Mesenchymal stem cell (in vitro differentiated cells and primary cell): Measurements from ENCODE around the gene MTUS2.

ENCODE experiments used
- DNase-seq: peaks from one replicate; pipeline ENCODE4 v3.0.0-alpha.2; 2013
- H2AFZ ChIP-seq: one replicate; pipeline ENCODE4 v1.6.1; 2013; ENCODE audit warnings: low read depth, mild to moderate bottlenecking, control low read depth, inconsistent platforms, low read length, moderate library complexity
- H2AK5ac ChIP-seq: 2 replicates; pipeline ENCODE4 v1.6.1; 2013; ENCODE audit warnings: low read length, moderate library complexity, mild to moderate bottlenecking, inconsistent platforms; ENCODE audit not compliant: severe bottlenecking
- H2BK120ac ChIP-seq: one replicate; pipeline ENCODE4 v1.6.1; 2013; ENCODE audit warnings: low read depth, mild to moderate bottlenecking, inconsistent platforms, low read length, moderate library complexity
- H2BK12ac ChIP-seq, 2 experiments: one replicate each; pipeline ENCODE4 v1.6.1; 2013; ENCODE audit warnings: inconsistent platforms in 2 of 2, low read length in 2 of 2, mild to moderate bottlenecking in 2 of 2, moderate library complexity in 2 of 2, control low read depth in 1 of 2
- H2BK15ac ChIP-seq: one replicate; pipeline ENCODE4 v1.6.1; 2013; ENCODE audit warnings: mild to moderate bottlenecking, low read depth, inconsistent platforms; ENCODE audit not compliant: poor library complexity, severe bottlenecking
- H2BK5ac ChIP-seq: 2 replicates; pipeline ENCODE4 v1.6.1; 2013; ENCODE audit warnings: low read depth, mild to moderate bottlenecking, low read length, control low read depth, inconsistent platforms; ENCODE audit not compliant: poor library complexity, severe bottlenecking
- H3K14ac ChIP-seq, 2 experiments: one replicate each; pipeline ENCODE4 v1.6.1; 2013; ENCODE audit warnings: inconsistent platforms in 2 of 2, low read length in 2 of 2, control low read depth in 1 of 2, mild to moderate bottlenecking in 1 of 2, moderate library complexity in 1 of 2
- H3K18ac ChIP-seq, 2 experiments: one replicate each; pipeline ENCODE4 v1.6.1; 2013; ENCODE audit warnings: inconsistent platforms in 2 of 2, low read length in 2 of 2, control low read depth in 1 of 2, low read depth in 1 of 2, mild to moderate bottlenecking in 1 of 2
- H3K23ac ChIP-seq, 2 experiments: one replicate each; pipeline ENCODE4 v1.6.1; 2013; ENCODE audit warnings: inconsistent platforms in 2 of 2, low read length in 2 of 2, mild to moderate bottlenecking in 2 of 2, moderate library complexity in 2 of 2, control low read depth in 1 of 2
- H3K27ac ChIP-seq: 2 replicates; pipeline ENCODE4 v1.5.1; 2013; ENCODE audit warnings: mild to moderate bottlenecking, moderate library complexity, low read length, control low read depth, inconsistent platforms; ENCODE audit not compliant: poor library complexity, severe bottlenecking
- H3K27me3 ChIP-seq, 2 experiments: 2 replicates each; pipeline versions ENCODE4 v1.6.1 to v1.7.0; 2013; ENCODE audit warnings: low read length in 2 of 2, mild to moderate bottlenecking in 2 of 2, moderate library complexity in 2 of 2, control low read depth in 1 of 2, inconsistent platforms in 1 of 2; ENCODE audit not compliant: control insufficient read depth in 1 of 2, insufficient read depth in 1 of 2
- H3K36me3 ChIP-seq, 2 experiments: 2 replicates each; pipeline versions ENCODE4 v1.6.1 to v1.7.0; 2013; ENCODE audit warnings: low read length in 2 of 2, control low read depth in 1 of 2, inconsistent platforms in 1 of 2, low read depth in 1 of 2, mild to moderate bottlenecking in 1 of 2; ENCODE audit not compliant: insufficient read depth in 2 of 2, control insufficient read depth in 1 of 2
- H3K4ac ChIP-seq, 2 experiments: one replicate each; pipeline ENCODE4 v1.6.1; 2013; ENCODE audit warnings: inconsistent platforms in 2 of 2, low read length in 2 of 2, mild to moderate bottlenecking in 2 of 2, moderate library complexity in 2 of 2, control low read depth in 1 of 2, low read depth in 1 of 2
- H3K4me1 ChIP-seq: 2 replicates; pipeline ENCODE4 v1.6.1; 2013; ENCODE audit warnings: low read depth, low read length, control low read depth; ENCODE audit not compliant: control insufficient read depth, insufficient read depth
- H3K4me2 ChIP-seq: 2 replicates; pipeline ENCODE4 v1.6.1; 2013; ENCODE audit warnings: low read length, mild to moderate bottlenecking, inconsistent platforms; ENCODE audit not compliant: poor library complexity, severe bottlenecking
- H3K4me3 ChIP-seq, 2 experiments: 2 replicates each; pipeline versions ENCODE4 v1.5.1 to v1.7.0; 2013; ENCODE audit warnings: low read length in 2 of 2, mild to moderate bottlenecking in 2 of 2, control low read depth in 1 of 2, low read depth in 1 of 2; ENCODE audit not compliant: insufficient read depth in 1 of 2
- H3K79me1 ChIP-seq: replicated peaks from 2 replicates; pipeline ENCODE4 v1.6.1; 2013; ENCODE audit warnings: mild to moderate bottlenecking, control low read depth, low read length, inconsistent platforms; ENCODE audit not compliant: poor library complexity, severe bottlenecking
- H3K9ac ChIP-seq: 2 replicates; pipeline ENCODE4 v1.7.0; 2013; ENCODE audit warnings: mild to moderate bottlenecking, low read length, moderate library complexity
- H3K9me3 ChIP-seq: 2 replicates; pipeline ENCODE4 v1.7.0; 2013; ENCODE audit warnings: mild to moderate bottlenecking, low read length; ENCODE audit not compliant: control insufficient read depth
- H4K8ac ChIP-seq: one replicate; pipeline ENCODE4 v1.6.1; 2013; ENCODE audit warnings: inconsistent platforms, mild to moderate bottlenecking, low read length, moderate library complexity
- H4K91ac ChIP-seq: one replicate; pipeline ENCODE4 v1.6.1; 2013; ENCODE audit warnings: mild to moderate bottlenecking, low read length, inconsistent platforms
- WGBS: methylation state at CpG from one replicate; pipeline ENCODE4 v1.1.7; 2013; ENCODE audit warnings: mixed read lengths; 5-methylcytosine and 5-hydroxymethylcytosine counted together

Gene MTUS2

GRCh38 chr13:28885181-28885580 is 65.0 kb downstream of the MTUS2 start:
- DNase-seq: no peak
- Histone ChIP-seq H2BK120ac (no peak overlapping the region), H3K4ac (no peak overlapping the region), H4K8ac (no peak overlapping the region), H3K79me1 (no peaks in the 10 kb centered on the region), H3K4me3 (no peak overlapping the region), H2BK12ac (no peak overlapping the region), H3K9me3 (no peaks in the 10 kb centered on the region), H3K27ac (no peak overlapping the region), H3K9ac (no peak overlapping the region), H4K91ac (no peak overlapping the region), H2BK15ac (no peak overlapping the region), H3K14ac (no peak overlapping the region), H3K23ac (no peak overlapping the region), H3K27me3 (no peaks in the 10 kb centered on the region), H3K4me1 (no peaks in the 10 kb centered on the region), H2BK5ac (no peak overlapping the region), H3K18ac (no peak overlapping the region), H3K4me2 (no peak overlapping the region), H2AFZ (no peak overlapping the region), H2AK5ac (no peak overlapping the region), H3K36me3 (no peaks in the 10 kb centered on the region)
- 62% methylated on average over 4 of the region's 4 CpGs for WGBS

DNA sequence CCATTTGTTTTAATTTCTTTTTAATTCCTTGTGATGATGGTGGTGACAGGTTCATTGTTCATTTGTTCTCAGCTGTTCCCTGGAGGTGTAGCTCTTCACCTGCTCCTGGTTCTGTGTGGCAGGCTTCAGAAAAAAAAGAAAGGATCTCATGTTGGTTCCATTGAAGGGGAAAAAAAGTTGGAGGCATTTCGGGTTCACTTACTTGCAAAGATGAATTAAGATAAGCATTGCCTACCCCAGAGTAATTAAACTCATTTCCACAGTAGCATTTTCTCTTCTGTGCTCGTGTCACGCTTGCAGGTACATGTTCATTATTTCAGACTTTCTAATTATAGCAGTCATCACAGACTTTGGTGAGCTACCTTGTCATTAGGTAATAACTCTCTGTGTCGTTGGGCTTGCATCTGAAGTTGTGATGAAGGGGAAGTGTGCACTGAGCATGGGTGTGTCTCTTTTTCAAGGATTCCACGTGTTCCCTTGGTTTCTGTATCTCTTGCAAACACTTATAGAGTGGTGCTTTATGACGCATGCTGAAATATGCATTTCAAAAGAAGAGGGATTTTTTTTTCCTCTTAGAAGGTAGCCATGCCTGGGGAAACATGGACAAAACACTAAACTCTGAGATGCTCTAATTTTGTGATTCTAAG is 69.1 kb downstream of the MTUS2 start:
- Histone ChIP-seq H3K79me1 (no peaks in the 10 kb centered on the region), H3K4me1 (no peaks in the 10 kb centered on the region), H3K4ac (no peak overlapping the region), H2AFZ (no peak overlapping the region), H2BK5ac (no peak overlapping the region), H2BK12ac (no peak overlapping the region), H2BK15ac (no peak overlapping the region), H2BK120ac (no peak overlapping the region), H3K4me3 (no peak overlapping the region), H4K8ac (no peak overlapping the region), H3K9me3 (peaks cover 3% of the 10 kb centered on the region), H3K23ac (no peak overlapping the region), H3K27me3 (no peaks in the 10 kb centered on the region), H3K27ac (no peak overlapping the region), H3K18ac (no peak overlapping the region), H4K91ac (no peak overlapping the region), H3K9ac (no peak overlapping the region), H3K4me2 (no peak overlapping the region), H2AK5ac (no peak overlapping the region), H3K36me3 (no peaks in the 10 kb centered on the region), H3K14ac (no peak overlapping the region)
- DNase-seq: no peak
- WGBS: 56% methylated on average over 6 of the region's 6 CpGs

DNA sequence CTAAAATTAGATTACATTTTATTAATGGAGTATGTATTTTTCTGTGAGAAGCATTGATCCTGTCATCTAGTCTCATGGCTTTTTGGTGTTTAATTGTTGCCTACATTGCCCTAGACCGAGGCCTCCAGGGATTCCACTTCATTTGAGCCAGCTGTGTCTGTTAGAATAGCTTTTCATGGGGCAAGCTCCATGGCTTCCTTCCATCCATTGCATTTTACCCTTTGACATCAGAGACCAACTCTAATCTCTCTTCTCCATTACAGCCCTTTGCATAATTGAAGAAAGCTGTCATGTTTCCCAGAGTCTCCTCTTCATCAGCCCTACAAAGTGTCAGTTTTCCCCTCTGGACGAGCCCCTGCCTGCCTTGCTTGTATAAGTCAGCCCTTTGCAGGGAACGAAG is 70.6 kb downstream of the MTUS2 start:
- H3K36me3 ChIP-seq: no peaks in the 10 kb centered on the region
- no peak overlapping the region for H3K4me2 ChIP-seq
- WGBS: 41% methylated on average over 3 of the region's 3 CpGs
- no peak overlapping the region for H2AK5ac ChIP-seq
- DNase-seq: no peak
- H2BK12ac ChIP-seq: no peak overlapping the region
- no peaks in the 10 kb centered on the region for H3K27me3 ChIP-seq
- H3K9ac ChIP-seq: no peak overlapping the region
- no peak overlapping the region for H2BK15ac ChIP-seq
- no peak overlapping the region for H2BK120ac ChIP-seq
- H4K8ac ChIP-seq: no peak overlapping the region
- no peak overlapping the region for H3K23ac ChIP-seq
- no peak overlapping the region for H3K14ac ChIP-seq
- H3K4ac ChIP-seq: no peak overlapping the region
- H3K4me1 ChIP-seq: no peaks in the 10 kb centered on the region
- no peaks in the 10 kb centered on the region for H3K79me1 ChIP-seq
- H2BK5ac ChIP-seq: no peak overlapping the region
- H3K4me3 ChIP-seq: no peak overlapping the region
- H3K27ac ChIP-seq: no peak overlapping the region
- H4K91ac ChIP-seq: no peak overlapping the region
- peaks cover 3% of the 10 kb centered on the region for H3K9me3 ChIP-seq
- H3K18ac ChIP-seq: no peak overlapping the region
- no peak overlapping the region for H2AFZ ChIP-seq

- Histone ChIP-seq H3K23ac (no peak overlapping the region), H3K18ac (no peak overlapping the region), H3K14ac (no peak overlapping the region), H3K79me1 (no peaks in the 10 kb centered on the region), H3K4me3 (no peak overlapping the region), H2AK5ac (no peak overlapping the region), H2AFZ (no peak overlapping the region), H3K36me3 (no peaks in the 10 kb centered on the region), H4K8ac (no peak overlapping the region), H3K4me2 (no peak overlapping the region), H2BK120ac (no peak overlapping the region), H3K4me1 (no peaks in the 10 kb centered on the region), H3K9me3 (peaks cover 33% of the 10 kb centered on the region), H2BK5ac (no peak overlapping the region), H3K27ac (no peak overlapping the region), H3K4ac (no peak overlapping the region), H2BK12ac (no peak overlapping the region), H3K27me3 (no peaks in the 10 kb centered on the region), H3K9ac (no peak overlapping the region), H4K91ac (no peak overlapping the region), H2BK15ac (no peak overlapping the region)
- 96% methylated on average over 2 of the region's 2 CpGs for WGBS
- DNase-seq: no peak
Observed at GRCh38 chr13:28918030-28918429, 97.9 kb downstream of the MTUS2 start.
